Stimulated activated CD4-positive, alpha-beta T cell treated with anti-CD3 and anti-CD28 coated beads, Interleukin-1b, Interleukin-23, amount 100 ng/mL, for 1 hour (primary cell): ENCODE results near the gene PHAX.
"Not testable (repeated sequence)": the region's sequence is repeated elsewhere in the genome, so short reads cannot be mapped to it uniquely, and the experiment has no call there.

Source experiments
- DNase-seq, 2 donors: peaks; one replicate each; pipeline ENCODE4 v3.0.0-alpha.2; 2020; ENCODE audit warnings: low read depth in 2 of 2

Gene PHAX

DNA sequence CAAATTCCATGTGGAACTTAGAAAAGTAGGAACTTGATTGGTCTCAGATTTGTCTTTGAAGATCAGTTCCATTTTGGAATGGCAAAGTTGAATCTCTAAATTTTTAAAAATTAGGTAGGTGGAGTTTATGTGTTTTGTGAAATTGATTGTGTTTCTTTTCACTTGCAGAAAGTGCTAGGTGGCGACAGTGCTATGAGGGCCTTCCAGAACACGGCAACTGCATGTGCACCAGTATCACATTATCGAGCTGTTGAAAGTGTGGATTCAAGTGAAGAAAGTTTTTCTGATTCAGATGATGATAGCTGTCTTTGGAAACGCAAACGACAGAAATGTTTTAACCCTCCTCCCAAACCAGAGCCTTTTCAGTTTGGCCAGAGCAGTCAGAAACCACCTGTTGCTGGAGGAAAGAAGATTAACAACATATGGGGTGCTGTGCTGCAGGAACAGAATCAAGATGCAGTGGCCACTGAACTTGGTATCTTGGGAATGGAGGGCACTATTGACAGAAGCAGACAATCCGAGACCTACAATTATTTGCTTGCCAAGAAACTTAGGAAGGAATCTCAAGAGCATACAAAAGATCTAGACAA is 2.8 kb downstream of the PHAX start:
- DNase-seq, result no peak

DNA sequence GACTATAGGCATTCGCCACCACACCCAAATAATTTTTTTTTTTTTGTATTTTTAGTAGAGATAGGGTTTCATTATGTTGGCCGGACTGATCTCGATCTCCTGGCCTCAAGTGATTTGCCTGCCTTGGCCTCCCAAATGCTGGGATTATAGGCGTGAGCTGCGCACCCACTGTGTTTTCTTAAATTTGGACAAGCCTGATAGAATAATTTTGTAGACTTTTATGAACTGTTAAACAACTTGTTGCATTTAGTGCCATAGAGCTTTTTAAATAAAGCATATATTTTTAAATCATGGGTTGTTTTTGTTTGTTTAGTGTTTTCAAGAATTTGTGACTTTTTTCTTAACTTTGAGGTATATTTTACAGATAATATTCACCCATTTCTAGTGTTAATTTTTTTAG is 4.8 kb downstream of the PHAX start:
- no peak for DNase-seq

DNA sequence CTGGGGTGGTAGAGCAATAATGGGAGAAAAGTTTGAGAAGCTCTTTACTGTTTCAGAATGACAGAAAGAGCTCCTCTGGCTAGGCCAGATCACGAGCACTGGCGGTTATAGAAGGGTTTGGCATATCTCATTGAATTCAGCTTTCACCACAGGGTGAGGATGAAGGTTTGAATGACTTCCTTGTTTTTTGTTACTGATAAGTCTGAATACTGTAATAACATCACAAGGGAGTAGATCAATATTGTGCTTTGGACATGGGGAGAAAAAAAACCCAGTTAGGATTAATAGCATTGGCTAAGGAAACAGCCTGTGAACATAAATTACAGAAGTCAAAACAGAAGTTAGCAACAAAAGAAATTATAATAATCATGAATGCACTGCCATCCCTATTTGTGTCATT is 9.4 kb downstream of the PHAX start:
- no peak for DNase-seq

DNA sequence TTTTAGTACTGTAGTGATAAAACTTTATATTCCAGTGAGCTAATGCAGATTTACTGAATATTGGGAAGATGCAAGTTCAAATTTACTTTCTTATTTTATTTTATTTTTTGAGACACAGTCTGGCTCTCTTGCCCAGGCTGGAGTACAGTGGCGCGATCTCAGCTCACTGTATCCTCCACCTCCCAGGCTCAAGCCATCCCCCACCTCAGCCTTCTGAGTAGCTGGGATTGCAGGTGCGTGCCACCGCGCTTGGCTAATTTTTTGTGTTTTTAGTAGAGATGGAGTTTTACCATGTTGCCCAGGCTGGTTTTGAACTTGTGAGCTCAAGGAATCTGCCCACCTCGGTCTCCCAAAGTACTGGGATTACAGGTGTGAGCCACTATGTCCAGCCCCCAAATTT is 9.9 kb downstream of the PHAX start:
- no peak for DNase-seq

DNA sequence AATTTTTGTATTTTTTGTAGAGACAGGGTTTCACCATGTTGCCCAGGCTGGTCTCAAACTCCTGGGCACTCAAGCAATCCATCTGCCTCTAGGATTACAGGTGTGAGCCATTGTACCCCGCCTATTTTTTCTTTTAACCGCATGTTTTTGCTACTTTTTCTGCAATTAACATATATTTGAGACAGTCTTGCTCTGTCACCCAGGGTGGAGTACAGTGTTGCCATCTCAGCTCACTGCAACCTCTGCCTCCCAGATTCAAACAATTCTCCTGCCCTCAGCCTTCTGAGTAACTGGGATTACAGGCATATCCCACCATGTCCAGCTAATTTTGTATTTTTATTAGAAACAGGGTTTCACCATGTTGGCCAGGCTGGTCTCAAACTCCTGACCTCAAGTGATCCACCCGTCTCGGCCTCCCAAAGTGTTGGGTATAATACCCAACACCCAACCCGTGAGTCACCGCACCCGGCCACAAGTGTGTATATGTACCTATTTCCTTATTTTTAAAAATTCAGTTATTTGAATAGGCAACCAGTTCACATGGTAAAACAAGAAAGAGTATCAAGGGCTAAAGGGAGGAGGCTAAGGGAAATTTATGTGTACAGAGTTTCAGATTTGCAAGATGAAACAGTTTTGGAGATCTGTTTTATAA is 13.3 kb downstream of the PHAX start:
- no peak for DNase-seq

DNA sequence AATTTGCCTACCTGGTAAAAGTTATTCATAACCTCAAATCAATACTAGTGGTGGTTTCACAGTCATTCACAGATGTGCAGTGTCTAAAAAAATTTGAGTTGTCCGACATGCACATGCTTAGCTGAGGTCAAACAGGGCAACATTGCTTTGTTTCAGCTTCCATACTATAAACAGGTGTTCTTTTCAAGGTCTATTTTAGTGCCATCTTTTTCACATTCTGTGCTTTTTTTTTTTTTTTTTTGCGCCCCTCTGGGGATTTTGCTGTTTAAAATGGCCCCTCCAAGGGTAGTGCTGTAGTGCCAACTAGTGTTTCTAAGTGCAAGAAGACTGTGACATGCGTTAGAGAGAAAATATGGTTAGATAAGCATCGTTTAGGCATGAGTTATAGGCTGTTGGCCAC is 14.5 kb downstream of the PHAX start:
- DNase-seq, result no peak

DNA sequence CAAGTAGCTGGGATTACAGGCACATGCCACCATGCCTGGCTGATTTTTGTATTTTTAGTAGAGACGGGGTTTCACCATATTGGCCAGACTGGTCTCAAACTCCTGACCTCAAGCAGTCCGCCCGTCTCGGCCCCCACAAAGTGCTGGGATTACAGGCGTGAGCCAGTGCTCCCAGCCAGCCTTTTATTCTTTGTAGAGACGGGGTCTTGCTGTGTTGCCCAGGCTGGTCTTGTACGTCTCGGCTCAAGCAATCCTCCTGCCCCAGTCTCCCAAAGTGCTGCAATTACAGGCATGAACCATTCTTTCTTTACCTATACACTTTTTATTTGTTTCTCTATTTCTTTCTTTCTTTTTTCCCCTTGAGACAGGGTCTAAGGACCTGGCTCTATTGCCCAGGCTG is 16.9 kb downstream of the PHAX start:
- not testable (repeated sequence) for DNase-seq

DNA sequence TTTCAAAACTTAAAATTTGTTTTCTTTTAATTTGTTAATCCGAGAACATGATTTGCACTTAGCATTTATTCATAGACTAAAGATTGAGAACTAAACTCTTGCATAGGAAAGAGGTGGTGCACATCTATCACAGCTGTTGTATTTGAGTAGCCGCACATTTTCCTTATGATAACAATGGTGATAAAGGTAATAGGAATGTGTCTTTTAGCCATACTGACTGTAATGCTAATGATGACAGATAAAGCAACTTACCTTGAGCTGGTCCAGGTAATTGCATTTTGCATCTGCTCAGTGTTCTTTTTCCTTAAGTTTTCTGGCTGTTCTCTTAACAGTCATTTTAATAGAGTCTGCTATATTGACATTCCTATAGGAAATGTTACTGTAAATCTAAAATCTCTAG is 19.0 kb downstream of the PHAX start:
- no peak for DNase-seq

DNA sequence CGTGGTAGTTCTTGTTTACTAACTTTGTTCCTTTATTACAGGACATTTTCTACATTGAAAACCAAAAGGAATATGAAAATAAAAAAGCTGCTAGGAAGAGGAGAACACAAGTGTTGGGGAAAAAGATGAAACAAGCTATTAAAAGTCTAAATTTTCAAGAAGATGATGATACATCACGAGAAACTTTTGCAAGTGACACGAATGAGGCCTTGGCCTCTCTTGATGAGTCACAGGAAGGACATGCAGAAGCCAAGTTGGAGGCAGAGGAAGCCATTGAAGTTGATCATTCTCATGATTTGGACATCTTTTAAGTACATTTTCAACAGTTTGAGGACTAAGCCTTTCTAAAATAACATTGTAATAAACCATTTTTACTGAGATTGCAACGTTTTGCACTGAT is 23.8 kb downstream of the PHAX start:
- no peak for DNase-seq

DNA sequence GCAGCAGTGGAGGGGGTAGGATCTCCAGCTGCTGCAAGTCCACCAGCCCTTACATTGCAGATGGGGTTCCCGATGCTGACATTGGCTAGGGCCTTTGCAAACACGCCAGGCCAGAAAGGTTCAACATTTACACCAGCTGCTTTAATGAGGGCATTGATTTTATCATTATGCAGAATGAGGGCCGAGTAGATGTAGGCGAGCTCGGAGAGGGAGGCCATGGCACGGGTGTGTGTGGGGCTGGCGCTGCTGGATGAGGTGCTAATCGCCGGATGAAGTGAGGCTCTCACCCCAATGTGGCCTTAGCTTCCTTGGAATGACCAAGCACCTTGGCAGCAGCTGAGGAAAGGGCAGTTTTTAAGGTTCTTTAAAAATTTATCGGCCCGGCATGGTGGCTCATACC is 27.4 kb downstream of the PHAX start:
- DNase-seq, result no peak

DNA sequence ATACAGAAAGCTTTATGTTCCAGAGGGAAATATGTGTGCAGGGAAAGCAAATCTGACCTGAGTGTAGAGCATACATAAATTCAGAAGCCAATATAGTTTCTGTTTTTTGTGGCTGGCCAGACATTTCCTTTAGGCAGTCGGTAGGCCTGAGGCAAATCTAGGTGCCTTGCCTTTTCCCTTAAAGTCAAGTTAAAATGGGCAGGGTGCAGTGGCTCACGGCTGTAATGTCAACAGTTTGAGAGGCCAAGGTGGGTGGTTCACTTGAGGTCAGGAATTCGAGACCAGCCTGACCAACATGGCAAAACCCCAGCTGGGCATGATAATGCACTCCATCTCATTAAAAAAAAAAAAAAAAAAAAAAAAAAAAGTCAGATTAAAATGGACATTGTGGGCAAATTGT is 31.2 kb downstream of the PHAX start:
- DNase-seq, result no peak

DNA sequence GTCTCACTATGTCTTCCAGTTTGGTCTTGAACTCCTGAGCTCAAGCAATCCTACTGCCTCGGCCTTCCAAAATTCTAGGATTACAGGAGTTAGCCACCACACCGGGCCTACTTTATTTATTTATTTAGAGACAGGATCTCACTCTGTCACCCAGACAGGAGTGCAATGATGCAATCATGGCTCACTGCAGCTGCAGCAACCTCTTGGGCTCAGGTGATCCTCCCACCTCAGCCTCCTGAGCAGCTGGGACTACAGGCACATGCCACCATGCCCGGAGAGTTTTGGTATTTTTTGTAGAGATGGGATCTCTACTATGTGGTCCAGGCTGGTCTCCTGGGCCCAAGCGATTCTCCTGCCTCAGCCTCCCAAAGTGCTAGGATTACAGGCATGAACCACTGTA is 32.8 kb downstream of the PHAX start:
- no peak for DNase-seq

DNA sequence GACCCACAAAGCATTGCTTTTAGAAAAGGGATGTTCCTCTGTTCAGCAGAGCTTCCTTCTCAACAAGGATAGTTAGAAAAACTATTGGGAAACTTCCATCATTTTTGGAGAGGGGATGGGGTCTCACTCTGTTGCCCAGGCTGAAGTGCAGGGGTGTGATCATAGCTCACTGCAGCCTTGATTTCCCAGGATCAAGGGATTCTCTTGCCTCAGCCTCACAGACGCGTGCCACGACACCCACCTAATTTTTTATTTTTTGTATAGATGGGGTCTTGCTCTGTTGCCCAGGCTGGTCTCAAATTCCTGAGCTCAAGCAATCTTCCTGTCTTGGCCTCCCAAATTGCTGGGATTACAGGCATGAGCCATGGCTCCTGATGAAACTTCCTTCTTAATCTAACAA is 34.8 kb downstream of the PHAX start:
- DNase-seq, result no peak

DNA sequence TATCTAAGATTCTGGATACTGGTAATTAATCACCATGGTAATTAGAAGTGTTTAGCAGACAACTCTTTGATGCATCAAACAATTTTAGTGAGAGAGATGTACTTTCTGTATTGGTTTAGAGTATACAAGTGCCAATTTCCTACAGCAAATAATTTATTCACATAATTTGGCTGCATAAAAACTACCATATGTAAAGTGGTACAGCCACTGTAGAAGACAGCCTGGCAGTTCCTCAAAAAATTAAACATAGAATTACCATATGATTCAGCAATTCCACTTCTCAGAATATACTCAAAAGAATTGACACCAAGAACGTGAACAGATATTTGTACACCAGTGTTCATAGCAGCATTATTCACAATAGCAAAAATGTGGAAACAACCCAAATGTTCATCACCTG is 36.2 kb downstream of the PHAX start:
- DNase-seq, result no peak

DNA sequence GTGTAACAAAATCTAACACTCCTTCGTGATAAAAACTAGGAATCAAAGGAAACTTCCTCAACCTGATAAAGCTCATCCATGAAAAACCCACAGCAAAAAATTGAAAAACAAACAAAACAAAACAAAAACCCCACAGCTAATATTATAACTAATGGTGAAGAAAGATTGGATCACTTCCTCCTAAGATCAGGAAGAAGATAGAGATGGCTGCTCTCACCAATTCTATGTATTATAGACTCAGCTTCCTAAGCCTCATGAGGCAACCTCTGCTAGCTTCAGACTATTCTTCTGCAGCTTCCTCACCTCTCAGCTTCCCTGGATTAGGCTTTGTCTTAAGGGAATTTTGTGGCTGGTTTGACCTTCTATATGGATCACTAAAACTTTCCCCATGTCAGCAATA is 40.1 kb downstream of the PHAX start:
- no peak for DNase-seq

DNA sequence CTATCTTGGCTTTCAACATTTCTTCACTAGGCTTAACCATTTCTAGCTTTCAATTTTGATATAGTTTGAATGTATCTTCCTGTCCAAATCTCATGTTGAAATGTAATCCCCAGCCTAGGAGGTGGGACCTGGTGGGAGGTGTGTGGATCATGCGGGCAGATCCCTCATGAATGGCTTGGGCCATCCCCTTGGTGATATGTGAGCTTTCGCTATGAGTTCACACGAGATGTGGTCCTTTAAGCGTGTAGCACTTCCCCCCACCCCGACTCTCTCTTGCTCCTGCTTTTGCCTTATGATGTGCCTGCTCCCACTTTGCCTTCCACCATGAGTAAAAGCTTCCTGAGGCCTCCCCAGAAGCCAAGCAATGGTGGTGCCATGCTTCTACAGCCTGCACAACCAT is 40.6 kb downstream of the PHAX start:
- no peak for DNase-seq

DNA sequence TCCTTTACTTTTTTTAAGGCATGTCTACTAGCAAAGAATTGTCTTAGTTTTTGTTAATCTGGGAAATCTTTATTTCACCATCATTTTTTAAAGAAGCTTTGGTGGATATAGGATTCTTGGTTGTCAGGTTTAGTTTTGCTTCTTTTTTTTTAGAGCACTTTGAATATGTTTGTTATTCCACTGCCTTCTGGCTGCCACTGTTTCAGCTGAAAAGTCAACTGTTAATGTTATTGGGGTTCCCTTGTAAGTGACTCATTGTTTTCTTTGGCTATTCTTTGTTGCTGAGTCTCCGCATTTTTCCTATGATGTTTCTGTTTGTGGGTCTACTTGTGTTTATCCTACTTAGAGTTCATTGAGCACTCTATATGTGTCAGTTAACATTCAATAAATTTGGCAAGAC is 44.4 kb downstream of the PHAX start:
- no peak for DNase-seq

DNA sequence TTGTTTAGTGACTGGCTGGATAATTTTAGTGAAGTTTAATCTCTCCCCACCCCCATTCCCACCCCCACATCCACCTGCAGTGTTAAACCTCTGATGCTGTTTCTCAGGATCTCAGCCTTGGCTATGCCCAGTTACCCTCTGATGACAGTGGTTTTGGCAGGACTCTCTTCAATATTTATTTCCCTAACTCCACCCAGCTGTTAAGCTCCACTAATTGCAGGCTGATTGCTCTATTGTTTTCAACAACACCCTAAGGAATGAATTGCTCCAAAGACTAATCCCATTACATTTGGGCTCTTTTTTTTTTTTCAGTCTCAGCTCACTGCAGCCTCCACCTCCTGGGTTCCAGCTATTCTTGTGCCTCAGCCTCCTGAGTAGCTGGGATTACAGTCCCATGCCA is 46.3 kb downstream of the PHAX start:
- DNase-seq, result no peak

DNA sequence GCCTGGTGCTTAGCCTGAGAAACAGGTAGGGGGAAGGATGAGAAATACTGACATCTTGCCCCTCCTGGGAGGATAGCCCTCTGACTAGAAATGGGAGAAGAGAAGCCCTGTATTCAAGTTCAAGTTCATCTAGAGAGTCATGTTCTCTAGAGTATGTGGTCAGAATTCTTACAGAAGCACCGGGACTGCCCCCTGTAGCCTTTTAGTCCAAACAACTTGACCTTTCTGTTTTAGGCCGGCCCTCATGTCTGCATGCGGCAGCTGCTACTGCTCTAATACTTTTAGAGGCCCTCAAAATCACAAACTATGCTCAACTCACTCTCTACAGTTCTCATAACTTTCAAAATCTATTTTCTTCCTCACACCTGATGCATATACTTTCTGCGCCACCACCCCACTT is 47.7 kb downstream of the PHAX start:
- DNase-seq, result no peak

DNA sequence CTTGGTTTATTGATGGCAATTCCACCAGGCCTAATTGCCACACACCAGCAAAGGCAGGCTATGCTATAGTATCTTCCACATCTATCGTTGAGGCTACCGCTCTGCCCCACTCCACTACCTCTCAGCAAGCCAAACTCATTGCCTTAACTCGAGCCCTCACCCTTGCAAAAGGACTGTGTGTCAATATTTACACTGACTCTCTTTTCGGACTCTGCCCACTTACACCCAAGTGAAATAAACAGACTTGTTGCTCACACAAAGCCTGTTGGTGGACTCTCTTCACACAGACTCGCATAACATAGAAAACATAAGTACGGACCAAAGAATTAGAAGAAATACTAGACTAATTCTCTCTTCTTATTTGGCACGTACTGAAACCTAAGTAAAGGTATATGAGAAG is 48.3 kb downstream of the PHAX start:
- not testable (repeated sequence) for DNase-seq

DNA sequence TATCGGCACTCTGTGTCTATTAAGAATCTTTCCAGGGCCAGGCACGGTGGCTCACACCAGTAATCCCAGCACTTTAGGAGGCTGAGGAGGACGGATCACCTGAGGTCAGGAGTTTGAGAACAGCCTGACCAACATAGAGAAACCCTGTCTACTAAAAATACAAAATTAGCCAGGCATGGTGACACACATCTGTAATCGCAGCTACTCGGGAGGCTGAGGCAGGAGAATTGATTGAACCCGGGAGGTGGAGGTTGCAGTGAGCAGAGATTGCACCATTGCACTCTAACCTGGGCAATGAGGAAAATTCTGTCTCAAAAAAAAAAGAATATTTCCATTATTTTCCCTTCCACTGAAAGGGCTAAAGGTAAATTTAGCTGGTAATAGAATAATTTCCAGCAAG is 49.0 kb downstream of the PHAX start:
- DNase-seq, result not testable (repeated sequence)

DNA sequence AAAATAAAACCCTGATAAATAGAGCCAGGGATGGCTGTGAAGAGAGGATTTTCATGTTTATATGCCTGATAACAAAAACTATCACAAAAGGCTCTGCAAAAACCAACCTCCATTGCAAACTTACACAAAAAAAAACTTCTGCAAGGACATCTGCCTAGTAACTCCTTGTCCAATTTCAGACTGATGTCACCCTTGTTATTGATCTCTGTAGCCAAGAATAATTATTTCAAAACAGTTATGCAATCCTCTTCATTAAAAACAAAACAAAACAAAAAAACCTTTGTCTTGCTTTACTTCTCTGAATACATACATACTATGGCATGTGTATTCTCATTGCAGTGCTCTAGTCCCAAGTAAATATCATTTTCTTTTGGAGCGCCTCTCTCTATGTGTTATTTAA is 49.7 kb downstream of the PHAX start:
- DNase-seq, result no peak

DNA sequence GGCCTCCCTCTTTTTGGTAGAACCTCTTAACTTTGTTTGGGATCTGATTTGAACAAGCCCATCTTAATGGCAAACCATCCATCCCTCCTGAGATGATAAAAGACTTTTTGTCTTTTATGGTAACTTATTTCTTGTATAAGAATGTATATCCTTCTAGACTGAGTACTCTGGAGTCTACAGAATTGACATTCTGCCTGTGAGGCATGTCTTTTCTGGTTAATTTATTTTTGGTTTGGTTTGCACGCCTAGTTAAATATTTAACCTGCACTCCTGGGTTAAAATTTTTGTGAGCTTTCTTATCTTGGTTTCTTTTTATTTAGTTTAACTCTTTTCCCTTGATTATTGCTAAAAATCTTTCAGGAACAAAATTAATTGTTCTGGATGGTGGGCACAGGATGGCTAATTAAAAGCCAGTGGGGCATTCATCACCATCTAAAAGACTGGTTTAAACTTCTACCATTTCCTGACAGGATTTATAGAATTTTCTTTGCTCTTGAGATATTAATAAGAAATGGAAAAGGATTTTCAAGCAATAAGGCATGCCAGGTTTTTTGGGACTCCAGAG is 50.3 kb downstream of the PHAX start:
- DNase-seq, result no peak
